Naive thymus-derived CD8-positive, alpha-beta T cell (primary cell): ENCODE results near the gene COQ9. TPM values are rescaled to one million over a fixed set of nuclear protein-coding genes. Genes with fewer than 3 reads are reported as not detected.

Experiments used
- ATAC-seq, 2 donors: fragments of 150-1000 bp; cut with Tn5 transposase in 1 of 2; sonication (Bioruptor Pico), chemical (Tn5 transposase) in 1 of 2; 1 replicate in 1 of 2; 2 replicates in 1 of 2; pipeline ENCODE4 v1.10.0; 2021; ENCODE audit warnings: mild to moderate bottlenecking in 2 of 2, moderate library complexity in 2 of 2
- POLR2A ChIA-PET: fragments of 350-600 bp; sonication (Branson Sonifier 250); formaldehyde crosslinking; loops from one replicate; lab custom pipeline; 2021; ENCODE audit warnings: antibody characterized with exemption; lab: Charles Lee
- DNase-seq, 10 donors: peaks; one replicate each; pipeline versions ENCODE4 v3.0.0 to v3.0.0-alpha.2; 2020 to 2022
- H3K27ac Mint-ChIP-seq, 10 donors: one replicate each; pipeline ENCODE4 v1.8.0; 2020 to 2022; ENCODE audit warnings: mild to moderate bottlenecking in 10 of 10, mixed read lengths in 10 of 10, moderate library complexity in 4 of 10, inconsistent platforms in 1 of 10
- H3K27me3 Mint-ChIP-seq, 5 donors: one replicate each; pipeline ENCODE4 v1.8.0; 2021 to 2022; ENCODE audit warnings: mixed read lengths in 5 of 5
- H3K36me3 Mint-ChIP-seq, 3 donors: one replicate each; pipeline ENCODE4 v1.8.0; 2020 to 2022; ENCODE audit warnings: mixed read lengths in 3 of 3, mild to moderate bottlenecking in 2 of 3, inconsistent platforms in 1 of 3
- H3K4me1 Mint-ChIP-seq, 4 donors: one replicate each; pipeline ENCODE4 v1.8.0; 2021 to 2022; ENCODE audit warnings: mixed read lengths in 4 of 4
- H3K4me3 Mint-ChIP-seq, 10 donors: one replicate each; pipeline ENCODE4 v1.8.0; 2020 to 2022; ENCODE audit warnings: mild to moderate bottlenecking in 10 of 10, mixed read lengths in 10 of 10, moderate library complexity in 6 of 10, inconsistent platforms in 1 of 10
- H3K9me3 Mint-ChIP-seq, 9 donors: one replicate each; pipeline ENCODE4 v1.8.0; 2020 to 2022; ENCODE audit warnings: mixed read lengths in 9 of 9, mild to moderate bottlenecking in 3 of 9, inconsistent platforms in 1 of 9, moderate library complexity in 1 of 9
- polyA plus RNA-seq, 3 donors: library from polyadenylated mRNA; unstranded; fragments of 300-500 nt; fragmentation: Illumina TruSeq; gene quantifications; one replicate each; pipeline ENCODE4 v1.2.3, GENCODE V29; 2021
- total RNA-seq, 8 experiments: library from RNA in 2 of 8; stranded (reverse) in 2 of 8; gene quantifications; one replicate each; pipeline ENCODE4 v1.2.3 and lab custom pipeline; 2021 to 2026

The COQ9 gene
- total and polyA plus RNA-seq, 5 experiments from 2014 or later, result 22.8 to 59.0 (median 35.8) TPM

GRCh38 chr16:57509231-57509923 is 62.1 kb downstream of the COQ9 start:
- ATAC-seq, result no peak
- POLR2A ChIA-PET, result no interaction called here
- H3K27ac Mint-ChIP-seq, result peak overlapping the region in 1 of 10 donors; percentile 27

GRCh38 chr16:57510016-57510871 is 63.0 kb downstream of the COQ9 start:
- Mint-ChIP-seq H3K4me1 (peaks cover 0 to 3% (median 0%) of the 10 kb centered on the region in 4 donors), H3K9me3 (no peaks in the 10 kb centered on the region), H3K36me3 (peaks cover 0 to 30% (median 2%) of the 10 kb centered on the region in 3 donors), H3K27me3 (peaks cover 0 to 3% (median 0%) of the 10 kb centered on the region in 5 donors), H3K4me3 (no peak overlapping the region), H3K27ac (peak overlapping the region in 3 of 10 donors; percentile 37 to 59 (median 40))
- POLR2A ChIA-PET, result no interaction called here
- ATAC-seq, result no peak
- DNase-seq, result peak in 1 of 10 donors; percentile 27

More at GRCh38 chr16:57509231-57509923, 62.1 kb downstream of the COQ9 start:
- Mint-ChIP-seq H3K4me3 (no peak overlapping the region), H3K4me1 (peaks cover 0 to 3% (median 0%) of the 10 kb centered on the region in 4 donors), H3K36me3 (peaks cover 0 to 27% (median 2%) of the 10 kb centered on the region in 3 donors), H3K27me3 (peaks cover 0 to 6% (median 0%) of the 10 kb centered on the region in 5 donors), H3K9me3 (no peaks in the 10 kb centered on the region)
- peak in 1 of 10 donors; percentile 50 for DNase-seq

Other genes with a start within 250 kb of the COQ9 start
- 10 to 100 TPM; 58.0 to 61.3 TPM for gene ARL2BP, start 202.2 kb upstream of the COQ9 start, total RNA-seq
- gene ARL2BP, start 202.2 kb upstream of the COQ9 start, polyA plus RNA-seq, result 100 to 1,000 TPM; 148 to 154 (median 153) TPM
- gene PLLP, start 162.8 kb upstream of the COQ9 start, total RNA-seq, result 1 to 10 TPM; 3.5 to 4.2 TPM
- gene PLLP, start 162.8 kb upstream of the COQ9 start, polyA plus RNA-seq, result 1 to 10 TPM; 4.9 to 8.8 (median 6.3) TPM
- 1 to 10 TPM; 6.5 TPM for gene CCL22, start 88.7 kb upstream of the COQ9 start, total RNA-seq
- gene CCL22, start 88.7 kb upstream of the COQ9 start, polyA plus RNA-seq, result not detected
- not detected for gene CX3CL1, start 75.0 kb upstream of the COQ9 start, total RNA-seq
- not detected for gene CX3CL1, start 75.0 kb upstream of the COQ9 start, polyA plus RNA-seq
- gene CCL17, start 42.7 kb upstream of the COQ9 start, total RNA-seq, result not detected
- gene CCL17, start 42.7 kb upstream of the COQ9 start, polyA plus RNA-seq, result not detected
- 10 to 100 TPM; 37.2 to 44.3 TPM for gene CIAPIN1, start 94 bp upstream of the COQ9 start, total RNA-seq
- gene CIAPIN1, start 94 bp upstream of the COQ9 start, polyA plus RNA-seq, result 100 to 1,000 TPM in 2 of 3 donors, 10 to 100 TPM in 1; 81.1 to 143 (median 108) TPM
- 100 to 1,000 TPM; 103 to 104 TPM for gene POLR2C, start 15.2 kb downstream of the COQ9 start, total RNA-seq
- gene POLR2C, start 15.2 kb downstream of the COQ9 start, polyA plus RNA-seq, result 10 to 100 TPM; 46.7 to 48.6 (median 47.4) TPM
- 1 to 10 TPM; 3.9 to 4.8 TPM for gene DOK4, start 39.0 kb downstream of the COQ9 start, total RNA-seq
- 1 to 10 TPM; 1.8 to 4.7 (median 3.1) TPM for gene DOK4, start 39.0 kb downstream of the COQ9 start, polyA plus RNA-seq
- gene CCDC102A, start 89.1 kb downstream of the COQ9 start, total RNA-seq, result 1 to 10 TPM; 7.0 to 9.7 TPM
- 10 to 100 TPM in 1 of 3 donors, 1 to 10 TPM in 2; 7.8 to 17.0 (median 9.2) TPM for gene CCDC102A, start 89.1 kb downstream of the COQ9 start, polyA plus RNA-seq
- 1 to 10 TPM in 1 of 2 experiments, under 1 TPM in 1; 0.60 to 1.1 TPM for gene ADGRG5, start 95.2 kb downstream of the COQ9 start, total RNA-seq
- gene ADGRG5, start 95.2 kb downstream of the COQ9 start, polyA plus RNA-seq, result 10 to 100 TPM in 1 of 3 donors, 1 to 10 TPM in 2; 2.5 to 12.8 (median 4.4) TPM
- gene ADGRG1, start 181.2 kb downstream of the COQ9 start, total RNA-seq, result under 1 TPM; 0.47 to 0.77 TPM
- gene ADGRG1, start 181.2 kb downstream of the COQ9 start, polyA plus RNA-seq, result 10 to 100 TPM in 1 of 3 donors, 1 to 10 TPM in 2; 1.3 to 56.5 (median 1.5) TPM
- gene ADGRG3, start 220.8 kb downstream of the COQ9 start, total RNA-seq, result not detected
- not detected for gene ADGRG3, start 220.8 kb downstream of the COQ9 start, polyA plus RNA-seq
- gene DRC7, start 247.3 kb downstream of the COQ9 start, total RNA-seq, result not detected
- not detected for gene DRC7, start 247.3 kb downstream of the COQ9 start, polyA plus RNA-seq